H1 (cell line): ENCODE results near the gene DICER1. TPM values are rescaled to one million over a fixed set of nuclear protein-coding genes. Genes with fewer than 3 reads are reported as not detected.

Experiments
- CTCF ChIA-PET: fragments of 300-600 bp; sonication (Branson Sonifier 250); formaldehyde crosslinking; loops from one replicate; lab custom pipeline; 2021; ENCODE audit not compliant: partially characterized antibody; lab: Charles Lee
- POLR2A ChIA-PET: fragments of 300-600 bp; sonication (Branson Sonifier 250); formaldehyde crosslinking; loops from one replicate; lab custom pipeline; 2021; ENCODE audit warnings: inconsistent platforms; ENCODE audit not compliant: partially characterized antibody; lab: Charles Lee
- DNase-seq, 2 experiments: peaks; one replicate each; pipeline versions ENCODE4 v3.0.0 to v3.0.0-alpha.2; 2010 to 2022; ENCODE audit warnings: low spot score in 2 of 2, low read depth in 1 of 2, mixed read lengths in 1 of 2
- FAIRE-seq: peaks from 2 replicates; lab custom pipeline; 2011; peaks lifted over from hg19 to GRCh38; lab: Jason Lieb, UNC
- H2AFZ ChIP-seq: 2 replicates; pipeline ENCODE4 v1.8.1; 2012; ENCODE audit warnings: low read length, inconsistent platforms
- H2AK5ac ChIP-seq: 2 replicates; pipeline ENCODE4 v1.6.1; 2013; ENCODE audit warnings: low read depth, low read length
- H2BK120ac ChIP-seq: replicated peaks from 2 replicates; pipeline ENCODE3; 2013; ENCODE audit warnings: low read depth, low read length, inconsistent platforms
- H2BK12ac ChIP-seq: 2 replicates; pipeline ENCODE4 v1.6.1; 2013; ENCODE audit warnings: low read depth, low read length
- H2BK15ac ChIP-seq: 2 replicates; pipeline ENCODE4 v1.6.1; 2013; ENCODE audit warnings: low read length
- H2BK20ac ChIP-seq: 2 replicates; pipeline ENCODE4 v1.6.1; 2013; ENCODE audit warnings: low read length
- H2BK5ac ChIP-seq: 2 replicates; pipeline ENCODE4 v1.6.1; 2013; ENCODE audit warnings: low read depth, low read length
- H3K14ac ChIP-seq: 2 replicates; pipeline ENCODE4 v1.6.1; 2013; ENCODE audit warnings: inconsistent platforms; ENCODE audit not compliant: insufficient read length
- H3K18ac ChIP-seq: 2 replicates; pipeline ENCODE4 v1.6.1; 2013; ENCODE audit warnings: low read length; ENCODE audit errors: extremely low read depth
- H3K23ac ChIP-seq: 2 replicates; pipeline ENCODE4 v1.6.1; 2013; ENCODE audit warnings: inconsistent platforms; ENCODE audit not compliant: insufficient read length
- H3K23me2 ChIP-seq: 2 replicates; pipeline ENCODE4 v1.6.1; 2013; ENCODE audit warnings: low read depth, low read length
- H3K27ac ChIP-seq: 2 replicates; pipeline ENCODE4 v1.6.1; 2011; ENCODE audit warnings: low read depth, low read length, inconsistent platforms
- H3K27me3 ChIP-seq, 4 experiments: replicated peaks in 1 of 4; 1 replicate in 1 of 4; 2 replicates in 3 of 4; pipeline versions ENCODE4 v1.6.1 to v1.8.1; 2011 to 2013; ENCODE audit warnings: low read length in 3 of 4, mild to moderate bottlenecking in 3 of 4, inconsistent platforms in 2 of 4, mixed read lengths in 2 of 4, moderate library complexity in 1 of 4; ENCODE audit not compliant: control insufficient read depth in 3 of 4, insufficient read depth in 3 of 4; ENCODE audit errors: extremely low read depth in 1 of 4
- H3K36me3 ChIP-seq, 4 experiments: 2 replicates each; pipeline versions ENCODE4 v1.6.1 to v1.8.1; 2011 to 2013; ENCODE audit warnings: mild to moderate bottlenecking in 4 of 4, low read length in 3 of 4, moderate library complexity in 2 of 4, control low read depth in 1 of 4, inconsistent platforms in 1 of 4; ENCODE audit not compliant: insufficient read depth in 4 of 4, control insufficient read depth in 2 of 4
- H3K4ac ChIP-seq: replicated peaks from 2 replicates; pipeline ENCODE3; 2013; ENCODE audit warnings: low read length, low read depth, mixed read lengths, inconsistent platforms; ENCODE audit not compliant: insufficient read length
- H3K4me1 ChIP-seq, 4 experiments: replicated peaks in 1 of 4; 1 replicate in 1 of 4; 2 replicates in 3 of 4; pipeline versions ENCODE4 v1.6.1 to v1.8.1; 2011 to 2013; ENCODE audit warnings: low read length in 3 of 4, inconsistent platforms in 2 of 4, mixed read lengths in 1 of 4; ENCODE audit not compliant: insufficient read depth in 4 of 4, control insufficient read depth in 3 of 4
- H3K4me2 ChIP-seq, 2 experiments: 2 replicates each; pipeline versions ENCODE4 v1.6.1 to v1.8.1; 2011 to 2013; ENCODE audit warnings: low read depth in 2 of 2, low read length in 2 of 2, control low read depth in 1 of 2, inconsistent platforms in 1 of 2, mild to moderate bottlenecking in 1 of 2; ENCODE audit not compliant: insufficient read depth in 1 of 2
- H3K4me3 ChIP-seq, 4 experiments: fragments of 200-600, 300-600 bp in 1 of 4; sonication (generic), shearing (Covaris generic), sonication (Bioruptor Twin) in 1 of 4; 2 replicates each; pipeline versions ENCODE4 v1.5.1 to v1.8.1; 2011 to 2016; ENCODE audit warnings: low read length in 4 of 4, low read depth in 3 of 4, control low read depth in 2 of 4, inconsistent platforms in 2 of 4, mild to moderate bottlenecking in 2 of 4, mixed read lengths in 1 of 4, moderate library complexity in 1 of 4; ENCODE audit not compliant: insufficient read depth in 2 of 4; ENCODE audit errors: extremely low read depth in 1 of 4
- H3K56ac ChIP-seq: replicated peaks from 2 replicates; pipeline ENCODE3; 2013; ENCODE audit warnings: low read depth, mild to moderate bottlenecking, mixed read lengths, low read length, inconsistent platforms; ENCODE audit not compliant: insufficient read length
- H3K79me1 ChIP-seq: 2 replicates; pipeline ENCODE4 v1.6.1; 2013; ENCODE audit warnings: low read depth, low read length, control low read depth
- H3K79me2 ChIP-seq, 2 experiments: 2 replicates each; pipeline versions ENCODE4 v1.6.1 to v1.8.1; 2012 to 2013; ENCODE audit warnings: low read length in 2 of 2, mild to moderate bottlenecking in 2 of 2, inconsistent platforms in 1 of 2; ENCODE audit not compliant: insufficient read depth in 2 of 2, control insufficient read depth in 1 of 2
- H3K9ac ChIP-seq, 4 experiments: replicated peaks in 1 of 4; 1 replicate in 1 of 4; 2 replicates in 3 of 4; pipeline versions ENCODE4 v1.6.1 to v1.8.1; 2011 to 2013; ENCODE audit warnings: low read depth in 3 of 4, low read length in 3 of 4, control low read depth in 2 of 4, mild to moderate bottlenecking in 2 of 4, moderate library complexity in 2 of 4, inconsistent platforms in 1 of 4; ENCODE audit errors: extremely low read depth in 1 of 4
- H3K9me3 ChIP-seq, 2 experiments: 2 replicates each; pipeline versions ENCODE4 v1.6.1 to v1.8.1; 2012 to 2013; ENCODE audit warnings: mild to moderate bottlenecking in 2 of 2, moderate library complexity in 2 of 2, control low read depth in 1 of 2, inconsistent platforms in 1 of 2, low read depth in 1 of 2, low read length in 1 of 2, mixed read lengths in 1 of 2; ENCODE audit not compliant: insufficient read depth in 2 of 2
- H4K20me1 ChIP-seq, 2 experiments: replicated peaks in 1 of 2; 2 replicates each; pipeline versions ENCODE3 to v1.8.1; 2011 to 2013; ENCODE audit warnings: inconsistent platforms in 2 of 2, low read length in 2 of 2, mild to moderate bottlenecking in 1 of 2; ENCODE audit not compliant: insufficient read depth in 2 of 2, control insufficient read depth in 1 of 2
- H4K5ac ChIP-seq: 2 replicates; pipeline ENCODE4 v1.6.1; 2013; ENCODE audit warnings: low read length, low read depth, mixed read lengths, inconsistent platforms; ENCODE audit not compliant: insufficient read length
- H4K8ac ChIP-seq: 2 replicates; pipeline ENCODE4 v1.8.0; 2013; ENCODE audit warnings: mild to moderate bottlenecking, moderate library complexity, low read length, inconsistent platforms; ENCODE audit not compliant: insufficient read depth; ENCODE audit errors: extremely low read depth
- H4K91ac ChIP-seq: replicated peaks from 2 replicates; pipeline ENCODE3; 2013; ENCODE audit warnings: low read length, mixed read lengths, inconsistent platforms; ENCODE audit not compliant: insufficient read length
- CTBP2 ChIP-seq: IDR thresholded peaks from 2 replicates; pipeline ENCODE4 v1.7.0; 2011; ENCODE audit warnings: borderline replicate concordance, mild to moderate bottlenecking, moderate library complexity, mixed read lengths, low read length; ENCODE audit not compliant: insufficient read depth, insufficient read length
- RAD21 ChIP-seq, 2 experiments: IDR thresholded peaks in 1 of 2; conservative IDR thresholded peaks in 1 of 2; 2 replicates each; pipeline ENCODE4 v1.6.1; 2011; ENCODE audit warnings: low read depth in 2 of 2, low read length in 2 of 2, improper control_type of control experiment in 1 of 2, inconsistent platforms in 1 of 2, mild to moderate bottlenecking in 1 of 2, moderate library complexity in 1 of 2
- SIX5 ChIP-seq: IDR thresholded peaks from 2 replicates; pipeline ENCODE4 v1.6.1; 2011; ENCODE audit warnings: mild to moderate bottlenecking, low read depth, low read length
- SUZ12 ChIP-seq: fragments of 200-600 bp; sonication (generic); IDR thresholded peaks from 2 replicates; pipeline ENCODE4 v1.6.1; 2012; ENCODE audit warnings: mild to moderate bottlenecking, inconsistent platforms, low read length, moderate library complexity, mixed read lengths
- WGBS, 2 experiments: shearing (Covaris generic) in 1 of 2; methylation state at CpG; one replicate each; pipeline versions ENCODE4 v1.1.6 to v1.1.7; 2013 to 2015; ENCODE audit warnings: low lambda C conversion rate in 2 of 2, mixed read lengths in 2 of 2, inconsistent platforms in 1 of 2, low coverage in 1 of 2, missing lambda C conversion rate in 1 of 2; ENCODE audit not compliant: insufficient replicate concordance in 2 of 2, insufficient coverage in 1 of 2, insufficient read length in 1 of 2; ENCODE audit errors: extremely low coverage in 1 of 2, missing lambda C conversion rate in 1 of 2; 5-methylcytosine and 5-hydroxymethylcytosine counted together
- polyA plus RNA-seq, 7 experiments: library from polyadenylated mRNA; depleted of rRNA in 3 of 7; stranded (reverse) in 5 of 7; unstranded in 2 of 7; fragments of >200 nt in 5 of 7; fragments of 200-250 nt in 2 of 7; gene quantifications; 1 replicate in 5 of 7; 2 replicates in 1 of 7; 4 replicates in 1 of 7; pipeline versions ENCODE4 v1.2.1 to v1.2.3, GENCODE V29; 2011 to 2013; ENCODE audit warnings: missing spikeins in 2 of 7, mixed read lengths in 2 of 7
- total RNA-seq: library from RNA; stranded (reverse); fragmentation: NEBNext Ultra II Directional; extraction: Animal tissue kit (Norgen Biotek cat#: 25700); gene quantifications from 2 replicates; pipeline ENCODE4 v1.2.1, GENCODE V29; 2021

Gene DICER1
- total and polyA plus RNA-seq, 2 of the 8 experiments (the other 6 are each of a cell fraction or from before 2014, with no cell fraction given) = 11.9 to 61.8 TPM

DNA sequence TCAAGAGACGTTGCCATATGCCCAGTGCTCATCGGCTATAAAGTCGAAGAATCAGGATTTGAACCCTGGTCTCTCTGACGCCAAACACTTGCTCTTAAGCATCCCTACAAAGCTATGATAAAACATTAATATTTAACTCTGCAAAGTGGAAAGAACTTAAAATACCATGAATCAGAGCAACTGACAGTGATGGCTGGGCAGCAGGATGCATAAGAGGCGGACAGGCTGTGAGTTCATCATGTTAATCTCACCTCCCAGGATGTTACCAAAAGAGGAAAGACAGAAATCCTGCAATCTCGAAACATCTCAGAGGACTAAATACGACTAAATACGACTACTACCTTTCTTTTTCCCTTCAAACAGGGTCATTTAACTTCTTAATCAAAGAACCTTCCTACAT, 5.8 kb downstream of the DICER1 start:
- CTCF ChIA-PET = interaction anchor here (0.8 to 1.4 kb wide), 2 partner anchors 13 to 32 kb away, joined by 3 read pairs; no protein-coding TSS in a partner anchor
- H3K4me2 ChIP-seq = no peak overlapping the region
- TF ChIP-seq SUZ12 (no peak), RAD21 (IDR thresholded peaks at IDR 0.05 in 1 of 2, conservative IDR thresholded peaks at IDR 0.05 in 1 of 2; ENCODE audit: low read depth in 2 of 2, low read length in 2 of 2) (no peak), SIX5 (no peak), CTBP2 (no peak)

More for the DNA sequence above, 5.8 kb downstream of the DICER1 start:
- no peak overlapping the region for H3K23ac ChIP-seq
- POLR2A ChIA-PET = interaction anchor here (0.8 kb wide), 1 partner anchor 47 kb away, joined by 3 read pairs; no protein-coding TSS in a partner anchor
- H2BK120ac ChIP-seq = no peak overlapping the region
- no peak overlapping the region for H4K91ac ChIP-seq
- H3K27me3 ChIP-seq = no peaks in the 10 kb centered on the region
- no peak overlapping the region for H3K4me3 ChIP-seq
- H4K5ac ChIP-seq = no peak overlapping the region
- peaks cover 0 to 11% (median 6%) of the 10 kb centered on the region in 4 experiments; a peak in 6 of 7 replicates for H3K4me1 ChIP-seq
- H3K27ac ChIP-seq = no peak overlapping the region
- peaks cover 3% of the 10 kb centered on the region; the same call in 1 of the 2 replicates for H3K23me2 ChIP-seq
- H3K36me3 ChIP-seq = no peaks in the 10 kb centered on the region
- no peak overlapping the region for H2BK15ac ChIP-seq
- H3K79me2 ChIP-seq = peaks cover 26 to 100% of the 10 kb centered on the region in 2 experiments
- H3K14ac ChIP-seq = no peak overlapping the region
- no peak for DNase-seq
- H2AFZ ChIP-seq = no peak overlapping the region
- H3K9me3 ChIP-seq = no peaks in the 10 kb centered on the region
- no peak overlapping the region for H3K18ac ChIP-seq
- H3K56ac ChIP-seq = no peak overlapping the region
- H4K8ac ChIP-seq = no peak overlapping the region
- H2AK5ac ChIP-seq = no peak overlapping the region
- H3K4ac ChIP-seq = no peak overlapping the region
- H3K9ac ChIP-seq = no peak overlapping the region
- H2BK20ac ChIP-seq = no peak overlapping the region
- H2BK12ac ChIP-seq = no peak overlapping the region
- WGBS, 2 experiments = 93% methylated on average over 8 of the region's 8 CpGs; no CpG with 5 or more reads in 1 of the 2 experiments
- FAIRE-seq = no peak
- H4K20me1 ChIP-seq = peaks cover 7 to 9% of the 10 kb centered on the region in 2 experiments
- no peak overlapping the region for H2BK5ac ChIP-seq
- H3K79me1 ChIP-seq = peaks cover 4% of the 10 kb centered on the region
